GM21825 (cell line): ENCODE results near the gene GALNT7.
A peak's percentile ranks its signal among the peaks of the same experiment; 100 is the strongest.
"Not testable (repeated sequence)": the region's sequence is repeated elsewhere in the genome, so short reads cannot be mapped to it uniquely, and the experiment has no call there.

Source experiments
- ATAC-seq: cut with Tn5 transposase; IDR thresholded peaks from one replicate; pipeline ENCODE4 v1.9.1; 2021; ENCODE audit warnings: mild to moderate bottlenecking, moderate library complexity; ENCODE audit not compliant: unreplicated experiment

Gene GALNT7

DNA sequence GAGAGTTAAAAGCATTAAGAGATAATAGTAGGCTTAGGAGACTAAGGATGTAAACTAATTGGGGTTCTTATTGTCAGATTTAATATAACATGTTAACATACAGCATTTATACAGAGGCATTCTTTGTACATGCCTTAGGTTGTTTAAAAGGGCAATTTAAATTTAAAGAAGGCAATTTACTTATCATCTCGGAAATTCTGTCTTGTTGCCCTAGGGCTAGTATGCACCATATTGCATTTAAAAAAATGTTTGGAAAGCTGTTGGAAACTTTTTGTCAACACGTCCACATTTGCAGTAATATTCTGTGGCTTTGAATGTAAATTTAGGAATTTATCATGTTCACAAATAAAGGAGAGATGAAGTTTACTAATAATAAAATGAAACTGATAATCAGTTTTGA, 25.5 kb downstream of the GALNT7 start:
- ATAC-seq: no peak

DNA sequence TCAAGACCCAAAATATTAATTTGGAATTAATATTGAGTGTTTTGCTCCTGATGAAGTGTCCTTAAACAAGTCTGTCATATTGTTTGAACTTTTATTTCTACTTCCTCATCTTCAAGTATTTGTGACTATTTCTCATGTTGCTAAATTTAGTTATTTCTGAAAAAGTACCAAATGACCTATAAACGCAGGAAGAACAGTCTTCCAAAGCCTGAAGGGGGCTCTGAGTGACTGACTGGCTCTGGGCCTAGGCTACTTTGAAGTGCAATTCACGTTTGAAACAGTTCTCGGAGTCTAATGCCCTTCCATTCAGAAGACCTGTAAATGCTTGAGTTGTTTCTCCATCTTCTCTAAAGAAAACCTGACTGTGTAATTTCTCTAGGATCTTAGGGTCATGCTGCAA, 26.5 kb downstream of the GALNT7 start:
- ATAC-seq: peak; percentile 45

DNA sequence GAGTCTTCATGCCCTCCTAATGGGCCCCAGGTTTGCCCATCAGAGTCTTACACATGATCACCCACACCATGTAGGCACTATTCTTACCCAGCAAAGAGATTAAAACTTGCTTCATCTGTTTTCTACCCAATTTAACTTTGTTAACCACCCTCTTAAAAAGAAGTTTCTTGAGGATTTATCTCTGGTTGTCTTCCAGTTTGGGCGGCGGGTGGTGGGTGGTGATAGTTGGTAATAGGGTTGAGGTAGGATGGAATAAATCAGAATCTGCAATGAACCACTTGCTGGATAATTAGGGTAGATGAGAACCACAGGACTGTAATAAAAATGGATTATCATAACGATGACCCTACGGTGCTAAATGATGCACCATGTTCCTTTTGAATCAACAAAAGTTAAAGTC, 30.9 kb downstream of the GALNT7 start:
- no peak for ATAC-seq

DNA sequence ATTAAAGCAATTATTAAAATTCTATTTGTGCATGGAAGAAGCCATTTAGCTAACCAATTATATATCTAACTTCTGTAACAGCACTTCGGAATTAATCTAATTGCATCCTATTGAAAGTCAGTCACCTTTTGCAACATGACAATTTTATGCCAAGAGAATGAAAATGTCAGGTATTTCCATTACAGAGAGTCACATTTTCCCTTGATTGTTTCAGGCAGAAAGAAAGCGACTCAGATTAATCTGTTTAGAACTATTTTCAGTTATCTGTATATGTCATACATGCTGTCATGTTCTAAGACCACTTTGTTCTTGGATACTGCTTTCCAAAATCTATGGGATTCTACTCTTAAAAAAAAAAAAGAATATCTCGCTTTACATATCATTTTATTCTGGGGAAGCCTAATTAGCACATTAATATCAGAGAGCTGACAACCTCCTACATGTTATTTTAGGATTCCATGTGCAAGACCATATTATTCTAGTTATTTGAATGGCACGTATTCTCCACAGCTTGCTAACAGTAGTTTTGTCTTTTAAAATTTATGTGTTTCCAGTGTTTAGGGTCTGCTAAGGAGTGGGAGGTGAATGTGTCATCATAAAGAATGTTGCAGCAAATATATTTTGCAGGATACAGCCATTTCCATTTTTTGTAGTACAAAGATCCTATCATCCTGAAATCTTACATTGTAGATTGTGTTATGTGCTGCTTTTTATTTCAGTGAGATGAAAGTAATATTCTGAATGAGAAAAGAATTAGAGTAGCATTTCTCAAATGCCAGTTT, 31.7 kb downstream of the GALNT7 start:
- ATAC-seq: no peak

DNA sequence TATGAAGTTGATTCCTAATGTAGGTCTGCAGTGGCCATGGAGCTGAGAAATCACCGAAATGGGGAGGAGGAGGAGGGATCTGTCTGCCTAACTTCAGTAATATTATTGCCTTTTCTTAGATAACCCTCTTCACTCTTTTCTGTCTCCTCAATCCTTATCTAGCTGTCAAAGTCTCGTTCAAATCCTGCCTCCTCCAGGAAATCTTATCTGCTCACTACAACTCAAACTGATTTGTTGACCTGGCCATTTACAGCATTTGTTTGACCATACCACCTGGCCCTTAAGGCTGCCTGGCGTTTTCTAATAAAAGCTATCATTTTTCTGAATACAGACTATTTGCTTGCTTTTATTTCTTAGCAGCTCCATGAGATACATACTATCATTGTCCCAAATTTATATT, 33.8 kb downstream of the GALNT7 start:
- no peak for ATAC-seq

DNA sequence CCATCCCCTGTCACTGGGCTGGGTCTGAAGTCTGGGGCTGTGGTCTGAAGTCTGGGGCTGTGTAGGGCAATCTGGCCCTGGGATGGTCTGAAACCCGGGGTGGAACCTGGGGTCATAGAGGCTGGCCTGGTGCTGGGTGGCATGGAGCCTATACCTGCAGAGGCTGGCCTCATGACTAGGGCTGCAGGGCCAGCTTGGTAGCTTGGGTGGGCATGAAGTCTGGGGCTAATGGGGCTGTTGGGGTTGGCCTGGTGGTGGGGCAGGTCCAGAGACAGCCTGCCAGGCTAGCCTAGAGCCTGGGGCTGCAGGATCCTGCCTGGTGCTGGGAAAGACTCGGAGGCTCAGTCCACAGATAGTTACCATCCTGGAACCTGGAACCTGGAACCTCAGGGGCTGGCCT, 37.0 kb downstream of the GALNT7 start:
- no peak for ATAC-seq

DNA sequence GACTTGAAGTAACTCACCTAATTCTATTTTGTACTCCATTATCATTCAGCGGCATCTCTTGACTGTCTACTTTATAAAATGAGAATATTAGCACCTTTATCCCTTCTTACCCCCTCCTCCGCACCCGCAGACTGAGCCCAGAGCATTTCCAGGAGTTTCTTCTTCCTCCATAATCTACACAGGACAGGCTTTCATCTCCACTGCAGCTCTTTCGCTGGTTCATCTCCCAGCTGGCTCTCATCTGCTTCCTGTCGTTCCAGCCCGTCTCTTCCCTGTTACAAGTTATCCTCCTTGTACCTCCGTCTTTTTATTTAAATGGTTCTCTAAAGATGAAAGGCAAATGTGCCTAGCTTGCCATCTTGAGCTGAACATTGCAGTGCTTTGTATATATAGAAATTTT, 39.8 kb downstream of the GALNT7 start:
- ATAC-seq: no peak

DNA sequence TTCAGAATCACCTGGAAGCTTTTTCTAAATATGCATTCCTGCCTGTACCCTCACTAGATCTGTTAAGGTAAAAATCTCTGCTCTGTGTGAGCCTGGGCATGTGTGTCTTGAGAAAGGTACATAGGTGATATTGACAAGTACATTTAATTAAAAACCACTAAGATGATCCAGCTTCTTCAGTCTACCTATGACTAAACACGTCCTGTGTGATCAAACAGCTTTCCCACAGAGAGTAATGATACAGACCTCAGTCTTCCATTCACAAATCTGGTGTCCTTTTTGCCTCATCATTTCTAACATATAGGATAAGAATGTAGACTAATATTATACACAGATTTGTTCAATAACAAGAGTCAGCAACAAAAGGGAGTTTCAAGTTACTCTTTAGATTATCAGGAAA, 42.6 kb downstream of the GALNT7 start:
- no peak for ATAC-seq

DNA sequence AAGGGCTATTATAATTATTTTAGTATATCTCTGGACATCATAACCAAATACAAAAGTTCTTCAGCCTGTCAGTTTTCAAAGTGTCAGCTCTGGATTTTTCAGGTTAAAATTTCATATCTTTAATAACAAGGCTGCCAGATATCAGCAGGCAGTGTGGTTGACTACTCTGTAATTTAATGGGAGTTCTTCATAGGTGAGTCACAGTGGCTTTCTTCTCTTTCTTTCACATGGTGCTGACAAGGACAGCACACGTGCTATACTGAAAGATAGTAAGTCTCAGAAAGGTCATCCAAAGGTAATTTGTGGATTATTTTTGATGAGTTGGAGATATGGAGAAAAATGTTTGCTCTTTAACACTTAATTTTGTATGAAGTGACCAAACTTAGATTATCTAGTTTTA, 43.2 kb downstream of the GALNT7 start:
- ATAC-seq: peak; percentile 69

DNA sequence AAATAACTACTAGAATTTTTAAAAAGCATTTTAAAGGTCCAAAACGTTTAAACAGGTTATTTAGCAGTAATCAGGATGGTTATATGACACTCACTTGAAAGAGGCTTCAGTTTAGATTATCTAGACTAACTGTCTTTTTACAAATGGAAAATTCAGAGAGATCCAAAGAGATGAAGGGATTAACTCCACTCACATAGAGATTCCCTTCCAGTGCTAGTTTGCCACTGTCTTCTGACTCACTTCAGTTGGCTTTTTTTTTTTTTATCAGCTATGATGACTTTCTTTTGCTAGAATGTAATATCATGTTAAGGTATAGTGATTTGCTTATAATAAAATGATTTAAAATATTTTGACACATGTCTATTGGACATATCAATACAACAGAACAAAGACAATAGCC, 43.8 kb downstream of the GALNT7 start:
- no peak for ATAC-seq

DNA sequence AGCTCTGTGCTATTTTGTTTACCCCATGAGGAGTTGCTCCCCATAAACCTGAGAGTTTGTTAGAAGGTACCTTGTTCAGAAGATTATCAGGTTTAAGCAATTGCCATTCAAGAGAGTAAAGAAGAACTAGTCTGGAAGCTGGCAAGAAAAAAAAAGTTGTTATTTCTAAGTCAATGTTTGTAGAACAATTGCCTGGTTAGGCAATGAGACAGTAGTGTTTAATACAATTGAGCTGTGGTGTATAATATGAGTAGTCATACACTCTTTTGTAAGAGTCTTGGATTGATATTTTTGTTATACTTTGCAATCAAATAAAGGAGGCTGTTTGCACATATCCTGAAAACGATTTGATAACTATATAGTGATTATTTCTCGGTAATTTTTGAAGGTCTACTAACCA, 44.7 kb downstream of the GALNT7 start:
- no peak for ATAC-seq

DNA sequence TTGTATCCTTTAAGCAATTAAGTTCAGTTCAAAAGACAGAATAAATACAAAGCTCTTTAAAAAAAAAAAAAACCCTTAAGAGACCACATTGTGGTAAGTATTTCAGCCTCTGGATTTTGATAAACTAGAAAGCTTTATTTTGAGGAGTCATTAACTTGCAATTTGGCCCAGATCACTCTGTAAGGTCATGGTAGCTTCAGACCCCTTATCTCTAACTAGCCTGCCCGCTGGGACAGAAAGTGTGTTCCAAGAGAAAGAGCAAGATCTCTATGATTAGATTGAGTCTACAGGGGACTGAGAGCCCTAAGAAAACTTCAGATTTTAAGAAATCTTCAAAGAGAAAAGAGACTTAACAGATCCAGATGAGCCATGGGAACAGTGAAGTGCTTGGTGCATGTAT, 45.6 kb downstream of the GALNT7 start:
- no peak for ATAC-seq

DNA sequence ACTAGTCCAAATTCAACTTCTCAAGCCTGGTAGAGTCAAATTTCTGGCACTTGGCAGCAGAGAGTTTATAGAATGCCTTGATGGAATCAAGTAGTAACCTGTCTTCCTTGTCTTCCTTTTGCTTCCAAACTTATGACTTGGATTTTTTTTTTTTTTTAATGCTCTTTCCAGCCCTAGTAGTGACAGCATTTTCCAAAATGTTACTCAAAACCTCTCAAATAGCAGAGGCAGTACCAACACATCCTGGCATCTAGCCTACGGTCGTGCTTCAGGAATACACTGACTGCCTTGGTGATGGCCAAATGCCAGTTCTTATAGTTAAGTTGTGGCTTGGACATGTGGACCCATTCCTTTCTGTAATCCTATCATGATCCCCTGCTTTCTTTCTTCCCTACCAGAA, 46.0 kb downstream of the GALNT7 start:
- no peak for ATAC-seq

DNA sequence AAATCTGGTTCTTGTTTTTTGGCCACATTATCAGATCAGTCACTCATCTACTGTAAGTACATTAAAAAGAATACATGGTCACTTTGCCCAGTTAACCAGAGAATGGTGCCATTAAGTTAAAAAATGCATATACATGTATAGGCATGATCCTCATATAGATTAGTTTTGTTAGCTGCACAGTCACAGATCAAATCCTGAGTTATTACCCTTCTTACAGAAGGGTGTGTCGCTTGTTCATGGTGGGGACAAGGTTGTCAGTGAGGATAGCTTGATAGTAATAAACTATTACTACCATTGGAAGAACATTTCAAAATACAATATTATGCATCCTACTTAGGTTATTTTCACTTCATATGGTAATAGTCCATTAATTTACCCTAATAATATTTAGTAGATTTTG, 48.5 kb downstream of the GALNT7 start:
- no peak for ATAC-seq

DNA sequence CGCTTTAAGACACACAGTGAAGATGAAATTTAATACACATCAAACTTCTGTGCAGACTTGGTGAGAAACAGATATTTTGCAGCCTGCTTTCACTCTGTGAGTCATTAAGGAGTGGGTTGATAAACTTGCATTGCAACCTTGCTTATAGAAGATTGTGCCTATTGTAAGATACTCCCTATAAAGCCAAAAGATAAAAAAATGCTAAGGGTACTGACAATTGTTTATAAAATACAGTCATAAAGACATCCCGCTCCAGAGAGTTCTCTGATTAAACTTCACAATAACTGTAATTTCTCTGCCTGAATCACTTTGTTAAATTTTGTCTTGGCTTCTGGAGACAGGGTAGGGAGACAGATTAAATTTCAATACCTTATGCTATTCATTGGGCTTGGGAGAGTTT, 49.1 kb downstream of the GALNT7 start:
- ATAC-seq: no peak

DNA sequence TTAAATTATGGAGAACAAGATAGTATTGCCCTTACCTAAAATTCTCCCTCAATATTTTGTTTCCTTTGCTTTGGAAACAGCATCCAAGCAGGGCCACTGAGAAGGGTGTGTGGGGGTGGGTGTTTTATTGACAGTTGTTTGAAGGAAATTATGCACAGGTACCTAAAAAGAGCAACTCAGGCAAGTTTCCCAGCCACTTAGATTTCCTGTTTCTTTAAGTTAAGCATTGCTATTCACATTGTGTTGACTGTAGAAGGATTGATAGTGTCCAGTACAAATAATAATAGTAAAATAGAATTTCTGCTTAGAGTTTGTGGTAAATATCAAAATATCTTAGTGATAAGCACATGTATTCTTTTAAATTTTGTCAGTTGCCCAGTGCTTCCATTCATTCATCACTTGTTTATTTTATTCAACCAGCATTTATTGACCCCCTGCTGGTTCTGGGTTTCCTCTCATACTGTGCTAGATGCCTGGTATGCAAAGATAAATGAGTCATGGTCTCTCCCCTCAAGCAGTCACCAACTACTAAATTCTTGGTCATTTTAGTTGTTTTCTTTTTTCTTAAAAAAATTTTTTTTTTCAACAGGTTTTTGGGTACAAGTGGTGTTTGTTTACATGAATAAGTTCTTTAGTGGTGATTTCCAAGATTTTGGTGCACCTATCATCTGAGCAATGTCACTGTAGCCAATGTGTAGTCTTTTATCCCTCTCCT, 50.0 kb downstream of the GALNT7 start:
- ATAC-seq: no peak

DNA sequence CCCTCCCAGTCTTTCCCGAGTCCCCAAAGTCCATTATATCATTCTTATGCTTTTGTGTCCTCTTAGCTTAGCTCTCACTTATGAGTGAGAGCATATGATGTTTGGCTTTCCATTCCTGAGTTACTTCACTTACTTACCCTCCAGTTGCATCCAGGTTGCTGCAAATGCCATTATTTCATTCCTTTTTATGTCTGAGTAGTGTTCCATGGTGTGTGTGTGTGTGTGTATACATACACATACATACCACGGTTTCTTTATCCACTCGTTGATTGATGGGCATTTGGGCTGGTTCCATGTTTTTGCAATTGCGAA, 50.5 kb downstream of the GALNT7 start:
- not testable (repeated sequence) for ATAC-seq

DNA sequence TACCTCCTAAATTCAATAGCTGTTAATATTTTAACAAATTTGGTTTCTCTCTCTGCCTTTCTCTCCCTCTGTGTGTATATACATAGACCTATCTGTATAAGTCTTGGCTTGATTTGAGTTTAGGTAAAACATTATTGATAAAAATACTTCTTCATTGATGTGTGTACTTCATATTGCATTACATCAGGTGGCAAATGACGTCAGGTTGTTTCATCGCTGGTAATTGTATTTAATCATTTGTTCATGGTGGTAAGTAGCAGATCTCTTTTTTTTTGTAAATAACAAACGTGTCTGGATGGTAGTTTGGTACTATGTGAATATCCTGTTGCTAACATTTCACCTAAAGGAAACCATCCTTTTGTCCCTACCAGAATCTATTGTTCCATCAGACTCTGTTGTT, 55.1 kb downstream of the GALNT7 start:
- ATAC-seq: no peak

DNA sequence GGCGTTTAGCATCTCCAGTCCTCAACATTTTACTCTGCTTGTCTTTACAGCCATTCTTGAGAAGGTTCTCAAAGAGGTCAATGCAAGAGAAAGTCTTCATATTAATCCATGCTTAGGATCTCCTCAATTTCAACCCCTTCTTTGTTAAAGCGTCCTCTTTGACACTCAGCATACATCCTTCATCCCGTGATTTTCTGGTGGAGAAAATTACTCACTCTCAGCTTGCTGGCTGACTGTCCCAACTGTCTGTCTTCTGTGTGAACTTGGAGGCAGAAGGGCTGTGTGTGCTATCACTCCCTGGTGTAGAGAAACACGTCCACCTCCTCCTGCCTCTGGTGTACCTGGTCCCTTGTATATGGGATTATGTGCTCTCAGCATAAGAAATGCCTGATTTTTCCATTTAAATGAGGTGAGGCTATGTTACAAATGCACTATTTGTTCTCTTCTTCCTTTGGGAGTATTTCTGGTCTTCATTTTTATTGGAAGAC, 57.8 kb downstream of the GALNT7 start:
- ATAC-seq: no peak

DNA sequence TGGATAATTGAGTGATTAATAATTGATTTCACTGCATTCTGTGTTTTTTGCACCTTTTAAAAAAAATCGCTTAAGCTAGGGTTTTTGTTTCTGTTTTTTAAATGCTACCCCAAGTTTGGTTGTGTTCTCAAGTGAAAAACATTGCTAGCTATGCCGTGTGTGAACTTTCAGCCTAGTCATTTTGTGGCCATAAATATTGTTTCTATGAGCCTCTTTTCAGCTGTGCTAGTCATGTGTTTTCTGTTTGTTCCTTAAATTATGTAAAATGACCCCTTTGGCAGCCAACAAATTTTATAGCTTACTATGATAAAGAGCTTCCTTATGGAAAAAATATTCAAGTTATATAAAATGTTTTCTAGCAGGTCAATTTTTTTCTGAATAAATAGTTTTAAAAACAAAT, 59.1 kb downstream of the GALNT7 start:
- ATAC-seq: no peak

DNA sequence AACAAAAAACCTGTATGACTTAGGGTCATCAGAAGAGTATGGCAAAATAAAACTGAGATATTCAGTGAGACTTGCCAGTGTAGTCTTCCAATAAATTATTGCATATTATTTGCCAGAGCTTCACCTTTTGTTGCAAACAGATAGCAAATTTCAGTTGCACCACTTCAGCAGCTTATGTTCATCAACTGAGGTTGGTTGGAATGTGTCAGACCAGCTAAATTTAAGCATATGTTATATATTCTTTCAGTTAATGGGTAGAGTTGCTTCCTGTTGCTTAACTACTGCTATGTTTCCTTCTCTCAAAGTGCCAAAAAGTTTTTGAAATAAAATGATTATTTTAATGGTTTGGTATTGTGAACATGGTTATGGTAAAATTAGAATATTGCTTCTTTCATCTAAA, 61.5 kb downstream of the GALNT7 start:
- no peak for ATAC-seq

DNA sequence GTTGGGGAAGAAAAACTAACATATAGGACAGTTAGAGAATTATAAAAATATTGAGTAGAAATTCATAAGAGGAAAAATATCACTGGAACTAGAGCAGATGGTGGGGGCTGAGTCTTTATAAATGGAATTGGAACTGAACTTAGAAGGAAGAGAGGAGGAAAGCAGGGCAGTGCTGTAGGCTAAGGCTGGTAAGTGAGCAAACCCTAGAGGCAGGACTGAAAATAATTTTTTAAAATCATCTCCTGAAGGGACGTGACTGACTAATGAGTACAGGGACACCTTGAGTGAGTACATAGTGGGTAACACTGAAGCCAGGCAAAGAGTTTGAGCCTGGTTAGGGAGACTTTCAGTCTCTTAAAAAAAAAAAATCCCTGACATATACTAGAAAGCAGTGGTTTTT, 63.3 kb downstream of the GALNT7 start:
- peak; percentile 62 for ATAC-seq

DNA sequence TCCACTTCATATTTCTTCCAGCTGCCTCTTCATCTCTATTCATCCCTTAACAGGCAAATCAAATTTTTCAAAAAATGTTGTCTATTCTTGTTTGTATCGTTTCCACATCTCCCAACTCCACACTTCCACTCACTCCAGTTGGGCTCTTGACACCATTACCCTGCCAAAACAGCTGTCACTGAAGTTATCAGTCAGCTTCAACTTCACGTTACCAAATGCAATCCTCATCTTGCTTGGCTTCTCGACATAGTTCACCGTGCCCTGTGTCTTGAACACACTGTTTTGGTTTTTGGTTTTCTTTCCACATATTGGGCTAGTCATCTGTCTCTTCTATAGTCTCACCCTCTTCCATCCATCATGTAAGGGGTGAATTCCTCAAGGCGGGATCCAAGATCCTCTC, 65.2 kb downstream of the GALNT7 start:
- no peak for ATAC-seq
